SK-N-MC (cell line): ENCODE data around the gene BBIP1.
"Not testable (repeated sequence)": the region's sequence is repeated elsewhere in the genome, so short reads cannot be mapped to it uniquely, and the experiment has no call there.

Experiments used
- DNase-seq: peaks from one replicate; pipeline ENCODE4 v3.0.0-alpha.2; 2011; ENCODE audit warnings: low read depth, low spot score
- H3K27ac ChIP-seq: fragments of 200-600 bp; sonication (generic); 2 replicates; pipeline ENCODE4 v1.5.1; 2016; ENCODE audit warnings: mixed run types
- H3K36me3 ChIP-seq: fragments of 200-600 bp; sonication (generic); 2 replicates; pipeline ENCODE4 v1.6.1; 2017; ENCODE audit warnings: antibody characterized with exemption, low read length, mixed read lengths; ENCODE audit not compliant: insufficient read depth
- H3K4me3 ChIP-seq: fragments of 200-600 bp; sonication (generic); 2 replicates; pipeline ENCODE4 v1.5.1; 2016
- H3K9ac ChIP-seq: fragments of 200-600 bp; sonication (generic); 2 replicates; pipeline ENCODE4 v1.8.0; 2017; ENCODE audit warnings: mixed run types, mixed read lengths; ENCODE audit not compliant: insufficient read length
- H3K9me3 ChIP-seq: fragments of 200-600 bp; sonication (generic); 2 replicates; pipeline ENCODE4 v1.6.1; 2017; ENCODE audit warnings: low read depth, mild to moderate bottlenecking, antibody characterized with exemption, low read length, moderate library complexity, mixed read lengths
- EZH2 ChIP-seq: fragments of 200-600 bp; sonication (generic); IDR thresholded peaks from one replicate; pipeline ENCODE4 v1.6.1; 2017; ENCODE audit warnings: antibody characterized with exemption
- FOXP2 ChIP-seq: optimal IDR thresholded peaks from 2 replicates; pipeline ENCODE3; 2011; ENCODE audit warnings: mild to moderate bottlenecking, moderate library complexity; ENCODE audit not compliant: insufficient read depth; ENCODE audit errors: extremely low read length, control extremely low read depth
- POLR2AphosphoS5 ChIP-seq: IDR thresholded peaks from 2 replicates; pipeline ENCODE4 v1.6.1; 2012; ENCODE audit warnings: mild to moderate bottlenecking, low read depth, low read length, borderline replicate concordance

Gene BBIP1

GRCh38 chr10:110916554-110917346 lies 2.2 kb downstream of the BBIP1 start:
- Histone ChIP-seq H3K9ac (peak overlapping the region; percentile 79), H3K27ac (peak overlapping the region; percentile 96), H3K9me3 (no peaks in the 10 kb centered on the region), H3K4me3 (peak overlapping the region; percentile 89), H3K36me3 (no peaks in the 10 kb centered on the region)
- TF ChIP-seq EZH2, result no peak
- DNase-seq, result no peak

- peak overlapping the region; percentile 96 for H3K27ac ChIP-seq
- peak overlapping the region; percentile 29 for H3K9ac ChIP-seq
- not testable (repeated sequence) for DNase-seq
Observed at GRCh38 chr10:110915600-110915999, 3.4 kb downstream of the BBIP1 start.

DNA sequence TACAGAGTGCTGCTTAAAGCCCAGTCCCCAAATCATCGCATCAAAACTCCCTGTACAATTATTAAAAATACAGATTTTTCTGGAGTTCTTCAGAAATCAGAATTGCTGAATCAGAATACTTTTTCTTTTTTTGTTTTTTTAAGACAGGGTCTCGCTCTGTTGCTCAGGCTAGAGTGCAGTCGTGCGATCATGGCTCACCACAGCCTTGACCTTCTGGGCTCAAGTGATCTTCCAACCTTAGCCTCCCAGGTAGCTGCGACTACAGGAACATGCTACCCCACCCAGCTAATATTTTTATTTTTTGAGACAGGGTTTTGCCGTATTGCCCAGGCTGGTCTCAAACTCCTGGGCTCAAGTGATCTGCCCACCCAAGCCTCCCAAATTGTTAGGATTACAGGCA lies 3.9 kb downstream of the BBIP1 start:
- Histone ChIP-seq H3K36me3 (no peaks in the 10 kb centered on the region), H3K4me3 (no peak overlapping the region), H3K27ac (no peak overlapping the region), H3K9me3 (no peaks in the 10 kb centered on the region), H3K9ac (no peak overlapping the region)
- no peak for TF ChIP-seq EZH2
- no peak for TF ChIP-seq POLR2AphosphoS5
- TF ChIP-seq FOXP2, result no peak
- DNase-seq, result no peak

More at GRCh38 chr10:110915600-110915999, 3.4 kb downstream of the BBIP1 start:
- peak overlapping the region; percentile 89; the same call in 1 of the 2 replicates for H3K4me3 ChIP-seq
- H3K36me3 ChIP-seq, H3K9me3 ChIP-seq: not testable (repeated sequence)

DNA sequence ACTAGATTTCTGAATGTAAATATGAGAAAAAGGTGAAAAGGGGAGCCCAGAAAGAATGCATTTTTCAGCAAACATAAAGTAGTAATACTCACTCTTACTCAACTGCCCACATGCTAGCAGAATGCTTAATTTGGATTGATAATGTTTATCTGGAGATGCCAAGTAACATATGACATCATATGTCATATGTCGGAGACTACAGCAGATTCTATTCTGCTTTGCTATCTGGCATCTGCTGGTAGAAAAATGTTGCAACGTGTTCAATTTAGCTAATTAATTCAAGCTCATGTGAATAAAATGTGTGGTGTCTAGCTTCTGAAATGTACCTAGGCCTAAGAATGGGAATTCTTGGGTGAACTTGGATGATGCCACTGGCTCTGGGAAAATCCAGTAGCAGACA lies 4.5 kb downstream of the BBIP1 start:
- no peak for TF ChIP-seq FOXP2
- no peak for TF ChIP-seq EZH2
- no peak for TF ChIP-seq POLR2AphosphoS5
- Histone ChIP-seq H3K27ac (no peak overlapping the region), H3K36me3 (no peaks in the 10 kb centered on the region), H3K9ac (no peak overlapping the region), H3K9me3 (no peaks in the 10 kb centered on the region), H3K4me3 (no peak overlapping the region)
- DNase-seq, result no peak

GRCh38 chr10:110912374-110912773 lies 6.6 kb downstream of the BBIP1 start:
- H3K36me3 ChIP-seq, result no peaks in the 10 kb centered on the region
- H3K9me3 ChIP-seq, result no peaks in the 10 kb centered on the region
- H3K9ac ChIP-seq, result no peak overlapping the region
- no peak overlapping the region for H3K27ac ChIP-seq
- no peak overlapping the region for H3K4me3 ChIP-seq
- DNase-seq, result no peak
- TF ChIP-seq POLR2AphosphoS5 (no peak), EZH2 (no peak), FOXP2 (no peak)

DNA sequence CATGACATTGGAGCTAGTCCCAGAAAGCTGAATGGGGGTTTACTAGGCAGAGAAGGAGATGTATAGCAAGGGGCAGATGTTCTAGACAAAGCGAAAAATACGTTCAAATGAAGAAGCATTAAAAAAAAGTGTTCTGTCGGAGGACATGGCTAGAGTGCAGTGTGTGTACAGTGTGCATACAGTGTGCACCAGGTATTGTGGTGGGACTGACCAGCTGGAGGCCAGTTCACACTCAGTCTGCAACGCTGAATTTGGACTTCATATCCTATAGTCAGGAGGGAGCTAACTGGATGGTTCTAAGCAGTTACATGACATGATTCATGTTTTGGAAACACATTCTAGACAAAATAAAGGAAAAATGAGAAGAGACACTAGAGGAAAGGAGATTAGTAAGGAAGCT lies 8.8 kb downstream of the BBIP1 start:
- no peak for TF ChIP-seq EZH2
- no peak for TF ChIP-seq POLR2AphosphoS5
- no peak for TF ChIP-seq FOXP2
- Histone ChIP-seq H3K36me3 (no peaks in the 10 kb centered on the region), H3K4me3 (no peak overlapping the region)

GRCh38 chr10:110903280-110904278 lies 15.4 kb downstream of the BBIP1 start:
- no peak overlapping the region; the same call in 1 of the 2 replicates for H3K27ac ChIP-seq
- DNase-seq, result no peak
- H3K4me3 ChIP-seq, result no peak overlapping the region
- no peaks in the 10 kb centered on the region for H3K9me3 ChIP-seq
- H3K9ac ChIP-seq, result no peak overlapping the region
- TF ChIP-seq EZH2 (no peak), FOXP2 (no peak), POLR2AphosphoS5 (no peak)
- H3K36me3 ChIP-seq, result no peaks in the 10 kb centered on the region

More for the DNA sequence above, 8.8 kb downstream of the BBIP1 start:
- Histone ChIP-seq H3K9me3 (no peaks in the 10 kb centered on the region), H3K9ac (no peak overlapping the region), H3K27ac (no peak overlapping the region)
- no peak for DNase-seq

DNA sequence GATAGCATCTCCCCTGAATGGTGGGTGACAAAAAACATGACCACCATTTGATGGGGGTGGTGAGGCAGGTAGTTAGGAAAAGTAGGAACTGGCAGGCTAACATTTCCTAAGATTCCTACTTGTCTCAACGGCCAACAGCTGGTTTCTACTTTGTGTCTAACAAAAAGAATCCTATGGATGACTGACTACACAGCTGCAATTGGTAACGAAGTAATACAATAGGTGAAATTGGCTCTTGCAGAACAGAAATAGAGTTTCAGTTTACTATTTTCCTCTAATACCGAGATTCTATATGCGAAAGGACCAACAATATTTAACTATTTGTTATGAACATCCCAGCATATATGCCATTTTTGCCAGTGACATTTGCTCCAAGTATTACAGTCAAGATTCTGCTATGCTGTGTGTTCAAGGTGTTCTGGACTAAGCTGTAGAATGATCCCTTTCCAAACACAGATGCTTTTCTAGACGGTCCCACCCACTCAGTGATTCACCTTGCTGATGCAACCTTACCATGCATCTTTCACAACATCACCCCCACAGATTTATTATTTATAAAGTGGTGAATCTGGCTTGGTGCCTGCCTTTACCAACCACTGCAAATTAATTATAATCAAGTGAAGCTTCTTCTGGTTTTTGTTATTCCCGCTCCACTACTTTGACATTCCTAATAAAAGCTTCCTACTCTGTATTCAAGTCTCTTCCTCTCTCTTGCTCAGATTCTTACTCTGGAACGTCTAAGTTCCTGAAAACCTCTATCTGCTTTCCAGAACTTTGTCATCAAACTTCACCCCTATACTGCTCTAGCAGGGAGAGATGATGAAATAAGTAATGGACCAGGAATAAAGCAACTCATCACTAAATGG lies 16.8 kb downstream of the BBIP1 start:
- no peaks in the 10 kb centered on the region for H3K9me3 ChIP-seq
- H3K27ac ChIP-seq, result peak overlapping the region; percentile 71
- no peak overlapping the region for H3K4me3 ChIP-seq
- TF ChIP-seq EZH2, result no peak
- DNase-seq, result no peak
- H3K9ac ChIP-seq, result no peak overlapping the region
- no peaks in the 10 kb centered on the region for H3K36me3 ChIP-seq
